GM12892 (cell line): Measurements from ENCODE around the gene ESAM.

Experiments used
- DNase-seq: peaks from one replicate; pipeline ENCODE4 v3.0.0; 2011; ENCODE audit not compliant: insufficient read length
- FAIRE-seq: peaks from 2 replicates; lab custom pipeline; 2011; peaks lifted over from hg19 to GRCh38; lab: Jason Lieb, UNC
- POLR2A ChIP-seq: IDR thresholded peaks from 2 replicates; pipeline ENCODE4 v1.6.1; 2011; ENCODE audit warnings: low read depth, low read length, control low read depth
- POLR2AphosphoS5 ChIP-seq: IDR thresholded peaks from 2 replicates; pipeline ENCODE4 v1.6.1; 2011; ENCODE audit warnings: low read depth, low read length, control low read depth
- TAF1 ChIP-seq: IDR thresholded peaks from 2 replicates; pipeline ENCODE4 v1.6.1; 2011; ENCODE audit warnings: low read depth, mild to moderate bottlenecking, control low read depth, low read length, borderline replicate concordance

ESAM gene

DNA sequence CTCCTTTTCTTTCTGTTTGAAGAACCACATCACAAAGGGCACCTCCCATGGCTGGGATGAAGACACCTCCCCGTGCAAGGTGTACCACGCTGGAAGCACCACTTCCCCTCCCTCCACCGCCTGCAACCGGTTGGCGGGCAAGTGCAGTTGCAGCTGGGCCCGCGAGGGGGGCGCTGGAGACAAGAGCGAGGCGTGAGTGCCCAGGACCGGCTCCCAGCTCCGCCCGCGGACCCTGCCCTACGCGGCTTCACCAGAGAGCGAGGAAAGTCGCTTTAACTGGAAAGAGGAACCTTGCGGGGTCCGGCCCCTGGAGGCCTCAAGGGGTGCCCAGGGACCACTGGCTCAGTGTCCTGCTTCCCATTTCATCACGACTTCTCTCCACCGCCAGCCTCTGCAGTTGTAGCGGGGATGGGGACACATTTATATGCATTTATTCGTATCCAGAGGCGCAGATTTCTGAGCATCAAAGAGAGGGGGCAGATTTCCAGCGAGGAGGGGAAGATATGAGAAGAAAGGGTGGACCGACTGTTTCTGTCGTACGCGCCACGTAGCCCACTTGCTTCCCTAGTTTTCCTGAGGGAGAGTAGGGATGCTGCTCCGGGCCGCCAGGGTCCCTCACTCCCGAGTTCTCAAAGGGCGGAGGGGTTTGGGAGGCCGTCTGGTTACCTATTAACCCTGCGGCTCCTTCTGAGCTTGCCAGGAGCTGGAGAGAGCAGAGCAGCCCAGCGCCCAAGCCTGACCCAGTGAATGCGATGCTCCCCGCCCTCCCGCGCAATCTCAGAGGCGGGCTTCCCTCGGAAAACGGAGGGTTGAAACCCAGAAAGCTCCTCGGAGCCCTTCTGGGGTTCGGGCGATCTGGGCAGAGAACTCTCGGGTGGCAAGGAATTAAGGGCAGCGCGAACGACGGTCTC is 3.5 kb downstream of the ESAM start:
- DNase-seq (peak; percentile 64), FAIRE-seq (peak; percentile 96)
- TF ChIP-seq POLR2AphosphoS5 (no peak), TAF1 (no peak), POLR2A (no peak)

DNA sequence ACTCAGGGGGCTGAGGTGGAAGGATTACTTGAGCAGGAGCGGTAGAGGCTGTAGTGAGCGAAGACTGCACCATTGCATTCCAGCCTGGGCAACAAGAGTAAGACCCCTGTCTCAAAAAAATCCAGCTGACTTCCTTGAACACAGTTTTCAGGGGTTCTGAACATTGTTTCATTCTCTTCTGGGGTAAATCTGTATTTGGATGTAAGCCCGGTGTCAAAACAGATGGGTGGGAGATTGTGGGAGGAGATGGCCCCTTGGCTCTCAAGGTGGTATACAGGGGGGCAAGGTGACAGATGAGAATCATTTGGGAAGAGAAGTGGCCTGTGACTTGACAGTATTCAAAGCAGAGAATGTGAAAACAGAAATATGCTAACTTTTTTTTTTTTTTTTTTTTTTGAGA is 4.8 kb downstream of the ESAM start:
- FAIRE-seq (no peak), DNase-seq (no peak)
- TF ChIP-seq POLR2A (no peak), TAF1 (no peak), POLR2AphosphoS5 (no peak)

DNA sequence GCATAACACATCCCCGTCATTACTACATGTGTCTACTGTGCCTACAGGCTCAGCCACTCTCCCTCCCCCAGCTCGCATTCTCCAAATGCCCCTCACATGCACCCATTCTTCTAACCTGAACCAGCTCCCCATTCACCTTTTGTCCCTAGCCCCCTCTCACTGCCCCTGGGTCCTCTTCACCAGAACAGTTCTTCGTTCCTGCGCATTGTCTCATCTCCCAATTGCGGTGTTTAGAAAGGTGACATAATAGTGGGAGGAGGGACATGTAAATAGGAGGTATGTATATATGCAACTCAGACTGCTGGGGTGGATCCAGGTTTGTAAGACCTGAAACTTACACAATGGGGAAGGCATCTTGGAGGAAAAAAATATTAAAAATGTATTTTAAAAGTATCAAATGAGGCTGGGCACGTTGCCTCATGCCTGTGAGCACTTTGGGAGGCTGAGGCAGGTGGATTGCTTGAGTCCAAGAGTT is 5.3 kb downstream of the ESAM start:
- DNase-seq (no peak), FAIRE-seq (no peak)
- TF ChIP-seq POLR2AphosphoS5 (no peak), TAF1 (no peak), POLR2A (no peak)

DNA sequence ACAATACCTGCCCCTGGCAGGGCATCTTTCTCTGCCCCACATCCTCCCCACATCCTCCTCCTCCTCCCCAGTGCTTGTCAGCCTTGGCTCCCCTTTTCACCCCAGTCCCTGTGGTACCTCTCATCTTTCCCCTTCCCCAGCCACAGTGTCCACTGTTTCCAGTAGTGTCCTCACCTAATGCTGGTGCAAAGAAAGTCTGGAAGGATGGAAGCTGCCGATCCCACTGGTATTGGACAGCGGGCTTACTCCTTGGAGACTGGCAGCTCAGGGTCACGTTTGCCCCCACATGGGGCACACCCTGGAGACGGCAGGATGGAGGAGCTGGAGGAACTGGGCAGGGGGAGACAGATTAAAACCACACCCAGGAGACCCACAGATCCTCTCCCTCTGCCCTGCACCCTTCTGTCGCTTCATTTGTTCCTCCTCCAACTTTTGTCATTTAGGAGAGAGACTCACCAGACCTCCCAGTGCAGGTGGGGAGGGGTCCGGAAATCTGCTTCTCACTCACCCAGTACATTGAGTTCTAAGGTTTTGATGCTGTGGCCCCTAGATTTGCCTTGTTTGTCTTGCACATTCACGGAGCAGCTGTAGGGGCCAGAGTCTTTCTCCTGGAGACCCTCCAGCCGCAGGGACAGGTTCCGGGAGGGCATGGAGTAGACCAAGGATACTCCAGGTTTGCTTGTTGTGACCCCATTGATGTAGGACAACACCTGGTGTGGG is 5.9 kb downstream of the ESAM start:
- FAIRE-seq: no peak

DNA sequence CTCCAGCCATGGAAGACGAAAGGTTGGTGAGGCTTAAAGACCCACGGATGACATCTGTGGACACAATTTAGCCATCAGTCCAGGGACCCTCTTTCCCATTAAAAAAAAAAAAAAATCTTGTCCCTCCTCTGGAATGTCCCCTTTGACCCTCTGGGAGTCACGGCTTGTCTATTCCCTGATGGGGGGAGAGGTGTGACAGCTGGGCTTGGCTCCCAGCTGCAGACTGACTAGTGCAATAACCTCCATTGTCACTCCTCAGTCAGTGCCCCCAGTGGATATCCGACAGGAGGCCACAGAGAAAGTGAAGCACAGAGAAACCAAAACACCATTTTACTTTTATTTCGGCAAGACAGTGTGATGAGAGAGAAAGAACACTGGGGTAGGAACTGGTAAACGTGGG is 7.4 kb downstream of the ESAM start:
- no peak for FAIRE-seq

More for the DNA sequence above, 5.9 kb downstream of the ESAM start:
- no peak for DNase-seq
- no peak for TF ChIP-seq POLR2A
- no peak for TF ChIP-seq POLR2AphosphoS5
- no peak for TF ChIP-seq TAF1

DNA sequence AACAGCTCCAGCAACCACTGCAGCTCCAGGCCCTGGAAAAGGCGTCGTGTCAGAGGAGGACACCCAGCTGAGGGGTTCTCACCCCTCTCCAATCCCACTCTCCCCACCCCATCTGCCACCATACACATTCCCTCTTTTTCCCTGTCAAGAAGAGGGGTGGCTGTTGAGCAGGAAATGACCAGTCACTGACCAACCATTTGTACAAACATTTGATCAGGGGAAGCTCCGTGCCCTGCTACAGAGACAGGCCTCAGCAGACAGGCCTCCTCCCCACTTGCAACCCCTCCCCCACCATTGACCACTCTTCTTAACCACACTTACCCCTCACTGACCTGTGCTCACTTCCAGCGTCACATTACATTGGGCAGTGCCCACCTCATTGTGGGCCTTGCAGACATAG is 7.8 kb downstream of the ESAM start:
- FAIRE-seq: no peak
- TF ChIP-seq TAF1: no peak
- TF ChIP-seq POLR2AphosphoS5: no peak
- TF ChIP-seq POLR2A: no peak
- DNase-seq: no peak

More for the DNA sequence above, 7.4 kb downstream of the ESAM start:
- no peak for DNase-seq
- TF ChIP-seq POLR2A (no peak), POLR2AphosphoS5 (no peak), TAF1 (no peak)

DNA sequence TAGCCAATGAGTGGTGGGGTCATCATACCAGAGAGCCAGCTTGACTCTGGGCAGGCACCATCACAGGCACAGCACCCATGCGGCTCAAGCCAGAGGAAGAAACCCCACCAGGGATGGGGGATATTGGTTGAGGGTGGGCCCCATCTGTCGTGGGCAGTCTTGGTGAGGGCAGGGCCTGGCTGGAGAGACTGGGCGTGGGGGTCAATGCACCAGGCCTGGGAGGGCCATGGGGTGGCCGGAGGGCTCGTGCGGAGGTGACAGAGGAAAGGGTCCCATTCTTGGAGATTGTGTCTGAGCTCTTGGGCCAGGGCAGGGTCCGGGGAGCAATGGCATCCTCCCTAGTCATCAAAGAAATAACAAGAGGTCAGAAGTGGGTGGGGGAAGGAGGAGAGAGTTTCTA is 8.5 kb downstream of the ESAM start:
- TF ChIP-seq POLR2A: no peak
- TF ChIP-seq TAF1: no peak
- TF ChIP-seq POLR2AphosphoS5: no peak
- FAIRE-seq (no peak), DNase-seq (no peak)

DNA sequence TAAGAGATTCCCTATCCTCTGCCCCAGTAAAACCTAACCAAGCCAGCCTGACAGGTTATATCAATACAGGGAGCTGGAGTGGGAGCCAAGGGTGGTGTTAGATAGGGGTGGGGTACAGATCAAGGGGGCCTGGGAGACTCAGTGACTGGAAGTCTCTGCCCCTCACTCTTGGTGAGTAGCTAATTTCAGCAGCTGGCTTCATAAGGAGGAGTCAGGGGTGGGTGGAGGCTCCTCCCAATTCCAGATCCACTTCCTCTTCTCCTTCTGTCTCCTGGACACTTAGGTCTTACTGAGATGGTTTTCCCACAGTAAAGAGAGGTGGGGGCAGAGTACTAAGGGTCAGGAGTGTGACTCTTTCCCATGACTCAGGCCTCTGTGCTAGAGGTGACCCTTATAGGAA is 8.9 kb downstream of the ESAM start:
- DNase-seq (no peak), FAIRE-seq (no peak)
- TF ChIP-seq TAF1 (no peak), POLR2A (no peak), POLR2AphosphoS5 (no peak)

DNA sequence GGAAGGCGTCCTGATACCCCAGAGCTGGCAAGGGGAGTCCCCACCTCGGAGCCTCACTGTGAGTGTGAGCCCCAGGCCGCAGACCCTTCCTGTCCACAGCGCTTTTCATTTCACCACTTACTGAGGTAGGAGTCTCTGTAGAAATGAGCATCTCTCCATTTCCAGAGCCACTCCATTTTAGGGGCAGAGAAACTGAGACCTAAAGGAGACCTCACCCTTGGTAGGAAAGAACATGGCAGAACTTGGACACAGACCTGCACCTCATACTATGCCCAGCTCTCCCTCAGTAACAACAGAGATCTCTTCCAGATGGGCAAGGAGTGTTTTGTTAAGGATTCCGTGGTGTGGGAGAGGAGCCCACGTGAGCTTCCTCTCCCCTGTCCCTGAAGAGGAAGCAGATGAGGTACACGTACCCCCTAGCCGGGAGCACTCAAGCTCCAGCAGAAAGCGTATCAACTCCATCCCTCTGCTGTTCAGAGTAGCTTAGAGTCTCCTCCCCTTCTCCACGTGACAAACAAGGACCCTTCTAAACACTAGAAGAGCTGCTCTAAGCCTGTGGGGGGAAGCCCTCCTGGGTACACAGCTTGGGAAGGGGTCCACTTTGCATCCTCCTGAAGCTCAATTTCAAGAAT is 9.5 kb downstream of the ESAM start:
- TF ChIP-seq POLR2A (no peak), TAF1 (no peak), POLR2AphosphoS5 (no peak)
- DNase-seq (no peak), FAIRE-seq (no peak)

DNA sequence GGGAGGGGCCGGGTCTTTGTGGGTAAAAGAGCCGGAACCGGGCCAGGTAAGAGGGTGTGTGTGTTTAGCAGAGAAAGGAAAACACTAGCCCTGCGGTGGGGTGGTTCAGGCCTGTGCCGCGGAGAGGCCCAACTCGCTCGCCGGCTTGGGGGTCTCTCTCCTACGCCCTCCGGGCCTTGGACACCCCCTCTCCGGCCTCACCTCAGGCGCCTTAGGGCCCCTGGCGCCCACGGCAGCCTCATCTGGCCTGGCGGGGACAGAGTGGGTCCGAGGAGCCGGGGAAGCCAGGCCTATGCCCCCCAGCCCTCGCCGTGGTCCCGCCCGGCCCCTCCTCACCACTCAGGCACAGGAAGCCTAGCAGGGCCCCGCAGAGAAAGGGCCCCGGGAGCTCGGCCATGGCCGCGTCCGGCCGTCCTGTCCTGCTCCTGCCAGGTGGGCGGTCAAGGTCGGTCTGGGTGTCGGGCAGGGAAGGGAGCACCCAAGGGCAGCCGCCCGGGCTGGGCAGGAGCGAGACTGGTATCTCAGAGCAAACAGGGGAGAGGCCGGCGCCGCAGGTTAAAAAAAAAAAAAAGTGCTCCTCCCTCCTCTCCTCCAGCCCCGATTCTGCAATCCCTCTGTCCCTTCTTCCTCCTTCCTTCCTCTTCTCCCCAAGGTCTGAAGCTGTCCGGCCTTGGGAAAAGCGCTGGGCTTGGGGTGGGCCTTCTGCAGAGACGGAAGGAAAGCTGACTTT is 10.2 kb downstream of the ESAM start, which contains the start of gene VSIG2:
Gene VSIG2, minus strand, starts transcription at position 515 of the 730 bp plus-strand sequence. Its CDS starts 118 bp downstream, at position 397.
- FAIRE-seq (no peak), DNase-seq (no peak)
- TF ChIP-seq POLR2A (no peak), POLR2AphosphoS5 (no peak), TAF1 (no peak)
